ENCODE measurements around the gene CASKIN1.
A peak's percentile ranks its signal among the peaks of the same experiment; 100 is the strongest.

The CASKIN1 gene

DNA sequence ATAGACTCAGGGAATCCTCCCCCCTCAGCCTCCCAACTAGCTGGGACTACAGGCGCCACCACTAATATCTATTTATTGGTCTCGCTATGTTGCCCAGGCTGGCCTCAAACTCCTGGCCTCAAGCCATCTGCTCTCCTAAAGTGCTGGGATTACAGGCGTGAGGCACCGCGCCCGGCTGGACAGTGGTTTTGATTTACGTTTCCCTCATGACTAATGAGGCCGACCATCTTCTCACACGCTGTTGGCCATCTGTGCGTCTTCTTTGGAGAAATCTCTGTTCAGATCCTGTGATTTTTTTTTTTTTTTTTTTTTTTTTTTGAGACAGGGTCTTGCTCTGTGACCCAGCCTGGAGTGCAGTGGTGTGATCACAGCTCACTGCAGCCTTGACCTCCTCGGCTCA lies 67.2 kb downstream of the CASKIN1 start:
- DNase-seq = peak; percentile 64

GRCh38 chr16:2127630-2128280 lies 68.7 kb downstream of the CASKIN1 start:
- peak; percentile 58 for DNase-seq
